Brain microvascular endothelial cell (primary cell): ENCODE data around the gene NTN4.

Experiments used
- DNase-seq: peaks from one replicate; pipeline ENCODE4 v3.0.0-alpha.2; 2020
- H3K27ac ChIP-seq: fragments of 250-450 bp; sonication (Bioruptor Pico); 2 replicates; pipeline ENCODE4 v1.5.1; 2020; ENCODE audit warnings: mild to moderate bottlenecking, moderate library complexity
- H3K27me3 ChIP-seq: fragments of 250-450 bp; sonication (Bioruptor Pico); replicated peaks from 2 replicates; pipeline ENCODE4 v1.5.1; 2020; ENCODE audit warnings: mild to moderate bottlenecking
- H3K36me3 ChIP-seq: fragments of 250-450 bp; sonication (Bioruptor Pico); replicated peaks from 2 replicates; pipeline ENCODE4 v1.5.1; 2020; ENCODE audit warnings: mild to moderate bottlenecking
- H3K4me3 ChIP-seq: 2 replicates; pipeline ENCODE4 v1.5.1; 2011; ENCODE audit warnings: low read depth, mild to moderate bottlenecking, control low read depth, low read length, moderate library complexity
- in situ Hi-C: cut with HindIII; loops from 2 replicates; pipeline ENCODE4 v1.10.0; 2017; ENCODE audit warnings: low sequenced_read_pairs, low pct_ligation_motif_present
- TF ChIP-seq, protein P1 (sequence below): IDR thresholded peaks from 2 replicates; pipeline ENCODE4 v1.5.1; 2011; ENCODE audit warnings: low read depth, mild to moderate bottlenecking, moderate library complexity, low read length, control low read depth, inconsistent platforms; ENCODE audit errors: missing control alignments

NTN4 gene

DNA sequence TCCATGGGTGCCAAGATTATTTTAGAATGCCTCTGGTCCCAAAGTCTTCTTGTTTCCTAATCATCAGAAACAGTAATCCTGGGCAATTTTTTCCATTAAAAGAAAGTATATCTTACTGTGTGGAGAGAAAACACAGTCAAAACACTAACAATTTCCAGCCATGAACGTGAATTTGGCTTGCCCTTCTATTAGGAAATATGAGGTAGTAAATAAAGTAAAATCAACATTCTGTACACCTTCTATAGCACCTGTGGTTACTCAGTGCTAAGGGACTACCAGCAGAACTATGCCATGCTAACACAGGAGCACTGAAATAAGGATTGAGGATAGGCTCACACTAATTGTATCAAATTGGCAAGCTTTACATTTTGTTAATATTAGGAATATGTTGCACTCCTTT, 60.1 kb downstream of the NTN4 start:
- TF ChIP-seq, protein P1, sequence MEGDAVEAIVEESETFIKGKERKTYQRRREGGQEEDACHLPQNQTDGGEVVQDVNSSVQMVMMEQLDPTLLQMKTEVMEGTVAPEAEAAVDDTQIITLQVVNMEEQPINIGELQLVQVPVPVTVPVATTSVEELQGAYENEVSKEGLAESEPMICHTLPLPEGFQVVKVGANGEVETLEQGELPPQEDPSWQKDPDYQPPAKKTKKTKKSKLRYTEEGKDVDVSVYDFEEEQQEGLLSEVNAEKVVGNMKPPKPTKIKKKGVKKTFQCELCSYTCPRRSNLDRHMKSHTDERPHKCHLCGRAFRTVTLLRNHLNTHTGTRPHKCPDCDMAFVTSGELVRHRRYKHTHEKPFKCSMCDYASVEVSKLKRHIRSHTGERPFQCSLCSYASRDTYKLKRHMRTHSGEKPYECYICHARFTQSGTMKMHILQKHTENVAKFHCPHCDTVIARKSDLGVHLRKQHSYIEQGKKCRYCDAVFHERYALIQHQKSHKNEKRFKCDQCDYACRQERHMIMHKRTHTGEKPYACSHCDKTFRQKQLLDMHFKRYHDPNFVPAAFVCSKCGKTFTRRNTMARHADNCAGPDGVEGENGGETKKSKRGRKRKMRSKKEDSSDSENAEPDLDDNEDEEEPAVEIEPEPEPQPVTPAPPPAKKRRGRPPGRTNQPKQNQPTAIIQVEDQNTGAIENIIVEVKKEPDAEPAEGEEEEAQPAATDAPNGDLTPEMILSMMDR: no peak
- no peak overlapping the region for H3K27ac ChIP-seq
- in situ Hi-C loops: no loop called here
- no peak for DNase-seq
- peaks cover 10% of the 10 kb centered on the region for H3K36me3 ChIP-seq
- no peaks in the 10 kb centered on the region for H3K27me3 ChIP-seq
- no peak overlapping the region for H3K4me3 ChIP-seq

DNA sequence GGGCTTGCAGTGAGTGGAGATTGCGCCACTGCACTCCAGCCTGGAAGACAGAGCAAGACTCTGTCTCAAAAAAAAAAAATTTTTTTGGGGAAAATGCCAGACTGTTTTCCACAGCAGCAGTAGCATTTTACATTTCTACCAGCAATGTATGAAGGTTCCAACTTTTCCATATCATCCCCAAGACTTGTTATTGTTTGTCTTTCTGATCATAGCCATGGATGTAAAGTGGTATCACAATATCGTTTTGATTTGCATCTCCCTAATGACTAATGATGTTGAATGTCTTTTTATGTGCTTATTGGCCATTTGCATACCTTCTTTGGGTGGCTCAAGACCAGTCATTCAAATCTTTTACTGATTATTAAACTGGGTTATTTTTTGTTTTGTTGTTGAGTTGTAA, 63.7 kb downstream of the NTN4 start:
- no peak for DNase-seq
- Histone ChIP-seq H3K4me3 (no peak overlapping the region), H3K27me3 (no peaks in the 10 kb centered on the region), H3K27ac (no peak overlapping the region), H3K36me3 (peaks cover 10% of the 10 kb centered on the region)
- TF ChIP-seq, protein P1: no peak
- in situ Hi-C loops: no loop called here

DNA sequence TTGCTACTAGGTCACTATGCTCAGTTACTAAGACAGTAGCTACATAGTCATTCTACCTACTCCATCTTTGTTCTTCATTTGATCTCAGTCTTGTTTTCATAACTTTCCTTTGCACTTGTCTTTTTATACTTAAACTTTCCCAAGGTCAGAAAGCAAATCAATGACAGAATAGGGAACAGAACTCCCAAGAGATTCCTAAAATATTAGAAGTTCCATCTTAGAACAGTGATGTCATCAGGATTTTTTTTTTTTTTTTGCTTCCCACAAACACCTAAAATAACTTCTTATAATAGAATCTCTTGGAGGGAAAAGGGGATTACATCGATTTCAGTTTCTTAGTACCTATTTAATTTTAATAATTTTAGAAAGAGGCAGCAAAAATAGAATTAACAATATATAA, 65.8 kb downstream of the NTN4 start:
- no peak overlapping the region for H3K4me3 ChIP-seq
- H3K36me3 ChIP-seq: peaks cover 8% of the 10 kb centered on the region
- no peaks in the 10 kb centered on the region for H3K27me3 ChIP-seq
- in situ Hi-C loops: no loop called here
- no peak overlapping the region for H3K27ac ChIP-seq
- TF ChIP-seq, protein P1: no peak
- no peak for DNase-seq

DNA sequence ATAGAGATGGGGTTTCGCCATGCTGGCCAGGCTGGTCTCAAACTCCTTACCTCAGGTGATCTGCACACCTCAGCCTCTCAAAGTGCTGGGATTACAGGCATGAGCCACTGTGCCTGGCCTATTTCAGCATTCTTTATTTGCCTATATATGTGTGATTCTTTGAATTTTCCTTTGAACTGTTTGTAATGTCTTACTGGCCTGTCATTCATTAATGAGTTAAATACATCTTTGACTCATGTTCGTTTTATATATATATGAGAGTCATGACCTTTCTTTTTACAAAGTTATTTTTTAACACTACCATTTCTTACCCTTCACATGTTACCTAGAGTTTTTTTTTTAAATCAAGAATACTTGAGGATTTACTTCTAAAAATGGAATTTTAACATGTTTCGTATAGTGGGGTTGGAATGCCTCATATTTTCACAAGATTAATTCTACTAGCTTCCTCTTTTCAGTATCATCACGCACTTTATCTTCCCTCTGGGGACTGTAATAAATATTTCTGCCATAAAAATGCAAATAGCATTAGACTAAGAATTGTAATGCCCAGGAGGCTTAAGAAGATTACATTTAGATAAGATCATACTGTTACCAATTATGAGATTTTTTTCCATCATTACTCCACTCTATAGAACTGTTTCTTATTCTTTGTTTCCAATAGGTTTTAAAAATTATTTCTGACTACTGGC, 66.7 kb downstream of the NTN4 start:
- Histone ChIP-seq H3K27ac (no peak overlapping the region), H3K4me3 (no peak overlapping the region), H3K27me3 (no peaks in the 10 kb centered on the region), H3K36me3 (peaks cover 7% of the 10 kb centered on the region)
- in situ Hi-C loops: no loop called here
- DNase-seq: no peak
- TF ChIP-seq, protein P1: no peak

DNA sequence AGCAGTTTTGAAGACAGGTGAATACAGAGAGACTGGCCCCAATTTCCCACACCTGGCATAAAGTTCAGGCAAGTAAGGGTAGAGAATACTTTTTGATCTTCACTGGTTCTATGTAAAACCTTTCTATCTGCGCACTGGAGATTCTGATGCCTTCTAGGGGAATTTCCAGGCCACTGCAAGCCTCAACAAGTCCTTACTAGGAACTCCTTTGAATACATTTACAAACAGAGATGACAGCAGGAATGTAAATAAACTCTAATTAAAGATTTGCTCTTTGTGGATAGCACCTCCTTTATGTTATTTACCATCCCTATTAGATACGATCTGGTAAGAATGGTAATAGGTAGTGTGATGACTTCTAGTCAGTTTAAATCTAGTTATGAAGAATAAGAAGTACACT, 69.2 kb downstream of the NTN4 start:
- TF ChIP-seq, protein P1: peak; percentile 34
- Histone ChIP-seq H3K4me3 (no peak overlapping the region), H3K36me3 (no peaks in the 10 kb centered on the region), H3K27ac (no peak overlapping the region), H3K27me3 (no peaks in the 10 kb centered on the region)
- in situ Hi-C loops: no loop called here
- DNase-seq: no peak

DNA sequence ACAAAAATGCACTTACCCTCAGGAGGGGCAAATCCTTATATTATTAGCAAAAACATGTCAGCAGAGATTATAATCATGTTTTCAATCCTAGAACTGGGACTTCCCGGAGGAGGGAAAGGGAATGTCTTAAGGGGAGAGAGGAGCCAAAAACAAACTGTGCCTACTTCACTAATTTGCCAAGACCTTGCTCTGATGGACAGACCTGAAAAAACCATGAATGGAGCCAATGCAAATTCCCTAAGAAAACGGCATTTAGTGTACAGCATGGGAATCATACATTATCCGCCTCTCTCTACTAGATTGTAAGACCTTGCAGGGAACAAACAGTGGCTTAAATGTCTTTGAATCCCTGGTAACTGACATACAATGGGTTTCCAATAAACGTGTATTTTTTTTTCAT, 70.4 kb downstream of the NTN4 start:
- H3K4me3 ChIP-seq: no peak overlapping the region
- no peaks in the 10 kb centered on the region for H3K36me3 ChIP-seq
- in situ Hi-C loops: no loop called here
- H3K27me3 ChIP-seq: no peaks in the 10 kb centered on the region
- H3K27ac ChIP-seq: no peak overlapping the region
- no peak for DNase-seq
- TF ChIP-seq, protein P1: no peak
